CD4-positive, alpha-beta T cell (primary cell): ENCODE results near the gene DVL2. TPM values are rescaled to one million over a fixed set of nuclear protein-coding genes. Genes with fewer than 3 reads are reported as not detected.

Experiments
- ATAC-seq: fragments of 200-7000 bp; cut with Tn5 transposase; one replicate; pipeline ENCODE4 v1.10.0; 2022; ENCODE audit warnings: mild to moderate bottlenecking; ENCODE audit not compliant: poor library complexity
- CTCF ChIA-PET: fragments of 350-600 bp; sonication (Branson Sonifier 250); formaldehyde crosslinking; loops from one replicate; lab custom pipeline; 2021; ENCODE audit warnings: antibody characterized with exemption, inconsistent platforms; lab: Charles Lee
- POLR2A ChIA-PET: fragments of 350-600 bp; sonication (Branson Sonifier 250); formaldehyde crosslinking; loops from one replicate; lab custom pipeline; 2021; ENCODE audit warnings: antibody characterized with exemption, inconsistent platforms; lab: Charles Lee
- DNase-seq, 14 experiments: peaks; one replicate each; pipeline ENCODE4 v3.0.0-alpha.2; 2013 to 2020; ENCODE audit warnings: mixed read lengths in 2 of 14
- H3K27ac ChIP-seq, 2 donors: one replicate each; pipeline versions ENCODE4 v1.5.1 to v1.7.0; 2013; ENCODE audit warnings: low read length in 2 of 2, low read depth in 1 of 2, mild to moderate bottlenecking in 1 of 2
- H3K27me3 ChIP-seq, 2 experiments: 1 replicate in 1 of 2; 2 replicates in 1 of 2; pipeline versions ENCODE4 v1.6.1 to v1.7.0; 2013; ENCODE audit warnings: low read length in 2 of 2, control low read depth in 1 of 2, mild to moderate bottlenecking in 1 of 2, moderate library complexity in 1 of 2; ENCODE audit not compliant: insufficient read depth in 2 of 2, control insufficient read depth in 1 of 2
- H3K36me3 ChIP-seq: one replicate; pipeline ENCODE4 v1.6.1; 2013; ENCODE audit warnings: low read length, control low read depth; ENCODE audit not compliant: insufficient read depth
- H3K4me1 ChIP-seq: one replicate; pipeline ENCODE4 v1.6.1; 2013; ENCODE audit warnings: low read length, control low read depth; ENCODE audit not compliant: insufficient read depth
- H3K4me3 ChIP-seq: one replicate; pipeline ENCODE4 v1.5.1; 2013; ENCODE audit warnings: mild to moderate bottlenecking, low read length, moderate library complexity
- H3K9me3 ChIP-seq, 2 experiments: 1 replicate in 1 of 2; 2 replicates in 1 of 2; pipeline versions ENCODE4 v1.6.1 to v1.7.0; 2013; ENCODE audit warnings: low read length in 2 of 2, mild to moderate bottlenecking in 2 of 2, control low read depth in 1 of 2, moderate library complexity in 1 of 2; ENCODE audit not compliant: control insufficient read depth in 1 of 2, insufficient read depth in 1 of 2
- H3K27ac Mint-ChIP-seq: one replicate; pipeline ENCODE4 v1.8.0; 2020; ENCODE audit warnings: mixed read lengths
- H3K27me3 Mint-ChIP-seq: one replicate; pipeline ENCODE4 v1.8.0; 2021; ENCODE audit warnings: mixed read lengths
- H3K36me3 Mint-ChIP-seq: one replicate; pipeline ENCODE4 v1.8.0; 2021; ENCODE audit warnings: low read depth, mixed read lengths
- H3K4me1 Mint-ChIP-seq: one replicate; pipeline ENCODE4 v1.8.0; 2021; ENCODE audit warnings: low read depth, mixed read lengths
- H3K4me3 Mint-ChIP-seq: one replicate; pipeline ENCODE4 v1.8.0; 2020; ENCODE audit warnings: mild to moderate bottlenecking, mixed read lengths
- H3K9me3 Mint-ChIP-seq: one replicate; pipeline ENCODE4 v1.8.0; 2020; ENCODE audit warnings: mixed read lengths
- CTCF ChIP-seq: fragments of 200-600 bp; IDR thresholded peaks from one replicate; pipeline ENCODE4 v1.8.0; 2022; ENCODE audit warnings: antibody characterized with exemption, mild to moderate bottlenecking
- intact Hi-C, 2 experiments: fragments of 100-400 bp; cut with DNase I in 1 of 2; cut with micrococcal nuclease in 1 of 2; formaldehyde crosslinking; loops; one replicate each; pipeline versions ENCODE4 v1.15.1 to v1.9.0; 2023 to 2025; cut with DNase I, micrococcal nuclease
- total RNA-seq, 174 experiments: library from RNA in 2 of 174; stranded (reverse) in 2 of 174; gene quantifications; one replicate each; pipeline ENCODE4 v1.2.3 and lab custom pipeline; 2021 to 2026

DVL2 gene
- total RNA-seq, 2 experiments from 2014 or later = 40.9 to 41.3 TPM

GRCh38 chr17:7217113-7217987, 17.0 kb downstream of the DVL2 start:
- H3K27me3 Mint-ChIP-seq = peaks cover under 1% of the 10 kb centered on the region
- no peak for TF ChIP-seq CTCF
- ChIA-PET CTCF (no interaction called here), POLR2A (interaction anchor here (13.1 kb wide), 1 partner anchor 20 kb away, joined by 234 read pairs; the partner anchor contains the start of genes DVL2, GABARAP and PHF23)
- DNase-seq = peak in 3 of 14 experiments; percentile 18 to 60 (median 53)
- Histone ChIP-seq H3K36me3 (peaks cover 10% of the 10 kb centered on the region), H3K4me3 (peak overlapping the region; percentile 37), H3K4me1 (peaks cover 81% of the 10 kb centered on the region), H3K27ac (peak overlapping the region in 1 of 2 donors; percentile 44), H3K27me3 (no peaks in the 10 kb centered on the region), H3K9me3 (no peaks in the 10 kb centered on the region)
- no peak for ATAC-seq
- H3K4me3 Mint-ChIP-seq = peak overlapping the region; percentile 95
- H3K4me1 Mint-ChIP-seq = peaks cover 74% of the 10 kb centered on the region
- intact Hi-C loops = loop anchor here in 1 of 2 experiments (5.0 kb wide), 1 partner anchor 35 kb away; the partner anchor contains the start of genes CTDNEP1 and ELP5
- peaks cover under 1% of the 10 kb centered on the region for H3K36me3 Mint-ChIP-seq
- H3K27ac Mint-ChIP-seq = peak overlapping the region; percentile 73
- H3K9me3 Mint-ChIP-seq = no peaks in the 10 kb centered on the region

GRCh38 chr17:7216242-7217112, 17.8 kb downstream of the DVL2 start:
- intact Hi-C loops = loop anchor here in 1 of 2 experiments (5.0 kb wide), 1 partner anchor 36 kb away; the partner anchor contains the start of genes CTDNEP1 and ELP5
- peaks cover 84% of the 10 kb centered on the region for H3K4me1 ChIP-seq
- peak overlapping the region in 1 of 2 donors; percentile 44 for H3K27ac ChIP-seq
- ChIA-PET CTCF (no interaction called here), POLR2A (interaction anchor here (13.1 kb wide), 1 partner anchor 21 kb away, joined by 234 read pairs; the partner anchor contains the start of genes DVL2, GABARAP and PHF23)
- no peak for TF ChIP-seq CTCF
- H3K4me3 ChIP-seq = peak overlapping the region; percentile 5
- no peaks in the 10 kb centered on the region for H3K27me3 ChIP-seq
- no peaks in the 10 kb centered on the region for H3K36me3 Mint-ChIP-seq
- H3K27ac Mint-ChIP-seq = peak overlapping the region; percentile 93
- no peaks in the 10 kb centered on the region for H3K9me3 ChIP-seq
- H3K4me1 Mint-ChIP-seq = peaks cover 80% of the 10 kb centered on the region
- no peaks in the 10 kb centered on the region for H3K9me3 Mint-ChIP-seq
- peaks cover under 1% of the 10 kb centered on the region for H3K36me3 ChIP-seq
- DNase-seq = no peak
- H3K4me3 Mint-ChIP-seq = peak overlapping the region; percentile 76
- peaks cover 5% of the 10 kb centered on the region for H3K27me3 Mint-ChIP-seq
- no peak for ATAC-seq
